GM12878 (cell line): ENCODE data around the gene PITRM1. TPM values are rescaled to one million over a fixed set of nuclear protein-coding genes. Genes with fewer than 3 reads are reported as not detected.

ENCODE experiments used
- ATAC-seq: fragments of 200-7000 bp; cut with Tn5 transposase; 3 replicates; pipeline ENCODE4 v1.9.1; 2020; ENCODE audit warnings: mild to moderate bottlenecking, moderate library complexity
- BruUV-seq: library from RNA; stranded (reverse); fragments of 400-500 nt; replicated peaks from 2 replicates; lab custom pipeline; 2021; lab: Mats Ljungman, UMichigan
- CTCF ChIA-PET: fragments of 300-600 bp; sonication (Branson Sonifier 250); formaldehyde crosslinking; extraction: SDS; loops from one replicate; lab custom pipeline; 2021; ENCODE audit warnings: inconsistent platforms; lab: Yijun Ruan, JAX
- POLR2A ChIA-PET: fragments of 350-600 bp; formaldehyde crosslinking; extraction: SDS; loops from one replicate; lab custom pipeline; 2021; ENCODE audit warnings: inconsistent platforms; lab: Charles Lee
- RAD21 ChIA-PET: fragments of 300-600 bp; sonication (Branson Sonifier 250); formaldehyde crosslinking; loops from one replicate; lab custom pipeline; 2023; ENCODE audit warnings: antibody characterized with exemption; ENCODE audit not compliant: unreplicated experiment; lab: Charles Lee
- SMC1A ChIA-PET: fragments of 300-600 bp; sonication (Branson Sonifier 250); formaldehyde crosslinking; loops from one replicate; lab custom pipeline; 2023; ENCODE audit not compliant: unreplicated experiment, uncharacterized antibody; lab: Charles Lee
- DNase-seq: peaks from one replicate; pipeline ENCODE4 v3.0.0-alpha.2; 2011; ENCODE audit warnings: low read depth, low spot score
- FAIRE-seq: peaks from 3 replicates; lab custom pipeline; 2011; peaks lifted over from hg19 to GRCh38; lab: Jason Lieb, UNC
- H2AFZ ChIP-seq: 2 replicates; pipeline ENCODE4 v1.6.0; 2011; ENCODE audit warnings: low read depth, low read length, control low read depth; ENCODE audit not compliant: control insufficient read depth
- H3K27ac ChIP-seq: 2 replicates; pipeline ENCODE4 v1.5.1; 2011; ENCODE audit warnings: control low read depth; ENCODE audit not compliant: control insufficient read depth, insufficient read depth
- H3K27me3 ChIP-seq, 2 experiments: replicated peaks in 1 of 2; 2 replicates each; pipeline versions ENCODE4 v1.6.0 to v1.6.1; 2011; ENCODE audit warnings: low read length in 1 of 2; ENCODE audit not compliant: control insufficient read depth in 2 of 2, insufficient read depth in 2 of 2
- H3K36me3 ChIP-seq, 2 experiments: 2 replicates each; pipeline ENCODE4 v1.5.1; 2011; ENCODE audit warnings: low read length in 1 of 2; ENCODE audit not compliant: control insufficient read depth in 2 of 2, insufficient read depth in 2 of 2
- H3K4me1 ChIP-seq: 2 replicates; pipeline ENCODE4 v1.6.1; 2011; ENCODE audit warnings: mild to moderate bottlenecking, low read length, moderate library complexity, mixed read lengths; ENCODE audit not compliant: control insufficient read depth, insufficient read depth
- H3K4me2 ChIP-seq: 2 replicates; pipeline ENCODE4 v1.6.0; 2011; ENCODE audit warnings: control low read depth; ENCODE audit not compliant: control insufficient read depth, insufficient read depth
- H3K4me3 ChIP-seq: fragments of 200-600 bp; sonication (generic); 2 replicates; pipeline ENCODE4 v1.5.1; 2016
- H3K79me2 ChIP-seq: 2 replicates; pipeline ENCODE4 v1.6.0; 2011; ENCODE audit warnings: low read length; ENCODE audit not compliant: control insufficient read depth, insufficient read depth
- H3K9ac ChIP-seq: 2 replicates; pipeline ENCODE4 v1.8.0; 2011; ENCODE audit warnings: low read length, control low read depth, mixed read lengths; ENCODE audit not compliant: control insufficient read depth, insufficient read depth
- H3K9me3 ChIP-seq: replicated peaks from 3 replicates; pipeline ENCODE4 v1.5.1; 2011; ENCODE audit warnings: mild to moderate bottlenecking, low read length; ENCODE audit not compliant: control insufficient read depth, insufficient read depth
- H4K20me1 ChIP-seq: 2 replicates; pipeline ENCODE4 v1.6.0; 2011; ENCODE audit not compliant: control insufficient read depth, insufficient read depth
- BACH1 ChIP-seq: fragments of 450-650 bp; IDR thresholded peaks from 2 replicates; pipeline ENCODE4 v1.6.1; 2017; ENCODE audit warnings: mild to moderate bottlenecking, borderline replicate concordance
- IRF4 ChIP-seq: IDR thresholded peaks from 2 replicates; pipeline ENCODE4 v1.6.1; 2011; ENCODE audit warnings: low read depth, low read length
- JUNB ChIP-seq: IDR thresholded peaks from 2 replicates; pipeline ENCODE4 v1.6.1; 2016; ENCODE audit warnings: antibody characterized with exemption, mild to moderate bottlenecking
- RB1 ChIP-seq: fragments of 450-650 bp; formaldehyde crosslinking; IDR thresholded peaks from 2 replicates; pipeline ENCODE4 v1.6.1; 2017; ENCODE audit warnings: mild to moderate bottlenecking, borderline replicate concordance
- SUZ12 ChIP-seq: fragments of 200-600 bp; sonication (generic); IDR thresholded peaks from one replicate; pipeline ENCODE4 v1.6.1; 2018; ENCODE audit warnings: antibody characterized with exemption, mild to moderate bottlenecking; ENCODE audit not compliant: unreplicated experiment
- ZNF384 ChIP-seq: IDR thresholded peaks from 2 replicates; pipeline ENCODE4 v1.6.1; 2012; ENCODE audit warnings: low read depth, mild to moderate bottlenecking, low read length, improper control_type of control experiment, borderline replicate concordance
- ZSCAN29 ChIP-seq: fragments of 450-650 bp; IDR thresholded peaks from 2 replicates; pipeline ENCODE4 v1.6.1; 2017; ENCODE audit warnings: mild to moderate bottlenecking, moderate library complexity
- WGBS: methylation state at CpG from one replicate; pipeline ENCODE4 v1.1.6; 2016; ENCODE audit warnings: low lambda C conversion rate; ENCODE audit not compliant: insufficient replicate concordance, insufficient coverage; ENCODE audit errors: missing lambda C conversion rate; 5-methylcytosine and 5-hydroxymethylcytosine counted together
- in situ Hi-C: fragments of 300-500 bp; cut with MboI; formaldehyde crosslinking; loops from 9 replicates; pipeline ENCODE4 v1.14.3; 2018; ENCODE audit warnings: mixed read lengths
- intact Hi-C: fragments of 100-400 bp; cut with micrococcal nuclease; formaldehyde crosslinking; loops from one replicate; pipeline ENCODE4 v1.14.2; 2022; ENCODE audit not compliant: unreplicated experiment
- polyA plus RNA-seq, 11 experiments: library from polyadenylated mRNA; depleted of rRNA in 4 of 11; unstranded in 6 of 11; stranded (reverse) in 5 of 11; fragments of >200 nt; fragmentation: Nextera tagmentation in 4 of 11; fragmentation: Illumina TruSeq in 1 of 11; extraction: Ambion mirVana in 4 of 11; extraction: Trizol in 1 of 11; gene quantifications; 1 replicate in 1 of 11; 2 replicates in 10 of 11; pipeline versions ENCODE4 v1.2.1 to v1.2.3, GENCODE V29; 2011 to 2016; ENCODE audit warnings: inconsistent platforms in 2 of 11, missing spikeins in 2 of 11, low read depth in 1 of 11
- total RNA-seq, 4 experiments: library from RNA; depleted of rRNA in 3 of 4; stranded (reverse); fragments of >200 nt in 3 of 4; fragmentation: Illumina TruSeq in 1 of 4; extraction: Trizol in 1 of 4; gene quantifications; 2 replicates each; pipeline versions ENCODE4 v1.2.1 to v1.2.3, GENCODE V29; 2013 to 2021
- TF ChIP-seq, protein P1 (sequence below): fragments of 450-650 bp; IDR thresholded peaks from 2 replicates; pipeline ENCODE4 v1.6.1; 2017; ENCODE audit warnings: mild to moderate bottlenecking, moderate library complexity
- TF ChIP-seq, protein P2 (sequence below): fragments of 450-650 bp; formaldehyde crosslinking; IDR thresholded peaks from 2 replicates; pipeline ENCODE4 v1.4.0; 2020; ENCODE audit warnings: mild to moderate bottlenecking, moderate library complexity

PITRM1 gene
- total and polyA plus RNA-seq, 10 of the 15 experiments (the other 5 are each of a cell fraction or from before 2014, with no cell fraction given) = 15.5 to 53.0 (median 45.0) TPM

DNA sequence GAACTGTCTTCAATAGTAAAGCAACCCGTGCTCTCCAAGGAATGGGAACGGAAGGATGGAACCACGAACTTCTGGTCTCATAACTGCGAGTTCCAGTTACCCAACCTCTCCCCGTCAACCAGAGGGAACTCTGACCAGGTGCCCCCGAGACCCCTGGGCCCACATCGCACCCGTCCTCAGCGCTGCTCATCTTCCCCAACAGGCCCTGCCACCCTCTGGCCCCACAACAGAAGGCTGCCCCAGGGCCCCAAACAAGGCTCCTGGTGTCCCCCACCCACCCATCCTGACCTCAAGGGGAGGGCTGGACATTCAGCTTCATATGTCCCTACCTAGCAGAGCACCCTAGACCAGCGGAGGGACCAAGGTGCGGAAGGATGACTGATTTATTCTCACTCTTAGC lies 22.7 kb downstream of the PITRM1 start:
- SMC1A ChIA-PET = no interaction called here
- FAIRE-seq (no peak), DNase-seq (no peak), ATAC-seq (no peak)
- POLR2A ChIA-PET = no interaction called here
- no TSS peak for BruUV-seq
- no peak overlapping the region for H3K9ac ChIP-seq
- H3K9me3 ChIP-seq = no peaks in the 10 kb centered on the region
- no peak overlapping the region for H2AFZ ChIP-seq
- intact Hi-C loops (no loop called here), in situ Hi-C loops (no loop called here)
- no peaks in the 10 kb centered on the region for H3K27me3 ChIP-seq
- no peaks in the 10 kb centered on the region for H3K4me1 ChIP-seq
- H4K20me1 ChIP-seq = no peaks in the 10 kb centered on the region
- H3K27ac ChIP-seq = no peak overlapping the region
- RAD21 ChIA-PET = no interaction called here
- H3K36me3 ChIP-seq = peaks cover 13 to 20% of the 10 kb centered on the region in 2 experiments
- CTCF ChIA-PET = no interaction called here
- 83% methylated on average over 11 of the region's 11 CpGs for WGBS
- H3K79me2 ChIP-seq = no peaks in the 10 kb centered on the region
- no peak overlapping the region for H3K4me3 ChIP-seq
- no peak overlapping the region for H3K4me2 ChIP-seq
- no peak for TF ChIP-seq ZSCAN29
- TF ChIP-seq, protein P1, sequence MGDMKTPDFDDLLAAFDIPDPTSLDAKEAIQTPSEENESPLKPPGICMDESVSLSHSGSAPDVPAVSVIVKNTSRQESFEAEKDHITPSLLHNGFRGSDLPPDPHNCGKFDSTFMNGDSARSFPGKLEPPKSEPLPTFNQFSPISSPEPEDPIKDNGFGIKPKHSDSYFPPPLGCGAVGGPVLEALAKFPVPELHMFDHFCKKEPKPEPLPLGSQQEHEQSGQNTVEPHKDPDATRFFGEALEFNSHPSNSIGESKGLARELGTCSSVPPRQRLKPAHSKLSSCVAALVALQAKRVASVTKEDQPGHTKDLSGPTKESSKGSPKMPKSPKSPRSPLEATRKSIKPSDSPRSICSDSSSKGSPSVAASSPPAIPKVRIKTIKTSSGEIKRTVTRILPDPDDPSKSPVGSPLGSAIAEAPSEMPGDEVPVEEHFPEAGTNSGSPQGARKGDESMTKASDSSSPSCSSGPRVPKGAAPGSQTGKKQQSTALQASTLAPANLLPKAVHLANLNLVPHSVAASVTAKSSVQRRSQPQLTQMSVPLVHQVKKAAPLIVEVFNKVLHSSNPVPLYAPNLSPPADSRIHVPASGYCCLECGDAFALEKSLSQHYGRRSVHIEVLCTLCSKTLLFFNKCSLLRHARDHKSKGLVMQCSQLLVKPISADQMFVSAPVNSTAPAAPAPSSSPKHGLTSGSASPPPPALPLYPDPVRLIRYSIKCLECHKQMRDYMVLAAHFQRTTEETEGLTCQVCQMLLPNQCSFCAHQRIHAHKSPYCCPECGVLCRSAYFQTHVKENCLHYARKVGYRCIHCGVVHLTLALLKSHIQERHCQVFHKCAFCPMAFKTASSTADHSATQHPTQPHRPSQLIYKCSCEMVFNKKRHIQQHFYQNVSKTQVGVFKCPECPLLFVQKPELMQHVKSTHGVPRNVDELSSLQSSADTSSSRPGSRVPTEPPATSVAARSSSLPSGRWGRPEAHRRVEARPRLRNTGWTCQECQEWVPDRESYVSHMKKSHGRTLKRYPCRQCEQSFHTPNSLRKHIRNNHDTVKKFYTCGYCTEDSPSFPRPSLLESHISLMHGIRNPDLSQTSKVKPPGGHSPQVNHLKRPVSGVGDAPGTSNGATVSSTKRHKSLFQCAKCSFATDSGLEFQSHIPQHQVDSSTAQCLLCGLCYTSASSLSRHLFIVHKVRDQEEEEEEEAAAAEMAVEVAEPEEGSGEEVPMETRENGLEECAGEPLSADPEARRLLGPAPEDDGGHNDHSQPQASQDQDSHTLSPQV = no peak
- no peak for TF ChIP-seq BACH1

DNA sequence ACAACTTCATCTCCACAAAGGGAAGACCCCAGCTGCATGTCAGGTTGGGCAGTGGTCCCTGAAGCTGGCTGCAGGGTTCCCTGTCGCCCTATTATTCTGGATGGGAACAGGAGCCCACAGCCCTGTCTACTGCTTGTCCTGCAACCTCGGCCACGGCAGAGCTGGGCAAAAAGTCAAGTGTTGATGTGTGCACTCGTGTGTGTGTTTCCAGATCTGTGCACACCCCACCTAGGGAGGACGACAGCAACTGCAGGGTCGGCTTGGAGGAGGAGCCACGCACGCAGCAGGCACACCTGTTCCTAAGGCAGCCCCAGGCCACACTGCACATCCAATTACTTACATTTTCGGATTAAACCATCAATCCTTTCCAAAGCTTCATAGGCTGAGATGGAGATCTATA lies 23.6 kb downstream of the PITRM1 start:
- Histone ChIP-seq H3K4me3 (no peak overlapping the region), H3K4me2 (no peak overlapping the region), H3K9ac (no peak overlapping the region), H3K36me3 (peaks cover 12 to 17% of the 10 kb centered on the region in 2 experiments), H3K27ac (no peak overlapping the region), H4K20me1 (no peaks in the 10 kb centered on the region), H3K4me1 (no peaks in the 10 kb centered on the region), H3K79me2 (no peaks in the 10 kb centered on the region), H3K27me3 (no peaks in the 10 kb centered on the region), H3K9me3 (no peaks in the 10 kb centered on the region), H2AFZ (no peak overlapping the region)
- RAD21 ChIA-PET = no interaction called here
- in situ Hi-C loops = no loop called here
- no TSS peak for BruUV-seq
- no peak for ATAC-seq
- FAIRE-seq = no peak
- intact Hi-C loops = no loop called here
- CTCF ChIA-PET = no interaction called here
- POLR2A ChIA-PET = no interaction called here
- SMC1A ChIA-PET = no interaction called here
- 93% methylated on average over 9 of the region's 9 CpGs for WGBS
- DNase-seq = no peak
- TF ChIP-seq ZNF384 (no peak), SUZ12 (no peak), RB1 (no peak), IRF4 (no peak), JUNB (no peak)
- TF ChIP-seq, protein P2, sequence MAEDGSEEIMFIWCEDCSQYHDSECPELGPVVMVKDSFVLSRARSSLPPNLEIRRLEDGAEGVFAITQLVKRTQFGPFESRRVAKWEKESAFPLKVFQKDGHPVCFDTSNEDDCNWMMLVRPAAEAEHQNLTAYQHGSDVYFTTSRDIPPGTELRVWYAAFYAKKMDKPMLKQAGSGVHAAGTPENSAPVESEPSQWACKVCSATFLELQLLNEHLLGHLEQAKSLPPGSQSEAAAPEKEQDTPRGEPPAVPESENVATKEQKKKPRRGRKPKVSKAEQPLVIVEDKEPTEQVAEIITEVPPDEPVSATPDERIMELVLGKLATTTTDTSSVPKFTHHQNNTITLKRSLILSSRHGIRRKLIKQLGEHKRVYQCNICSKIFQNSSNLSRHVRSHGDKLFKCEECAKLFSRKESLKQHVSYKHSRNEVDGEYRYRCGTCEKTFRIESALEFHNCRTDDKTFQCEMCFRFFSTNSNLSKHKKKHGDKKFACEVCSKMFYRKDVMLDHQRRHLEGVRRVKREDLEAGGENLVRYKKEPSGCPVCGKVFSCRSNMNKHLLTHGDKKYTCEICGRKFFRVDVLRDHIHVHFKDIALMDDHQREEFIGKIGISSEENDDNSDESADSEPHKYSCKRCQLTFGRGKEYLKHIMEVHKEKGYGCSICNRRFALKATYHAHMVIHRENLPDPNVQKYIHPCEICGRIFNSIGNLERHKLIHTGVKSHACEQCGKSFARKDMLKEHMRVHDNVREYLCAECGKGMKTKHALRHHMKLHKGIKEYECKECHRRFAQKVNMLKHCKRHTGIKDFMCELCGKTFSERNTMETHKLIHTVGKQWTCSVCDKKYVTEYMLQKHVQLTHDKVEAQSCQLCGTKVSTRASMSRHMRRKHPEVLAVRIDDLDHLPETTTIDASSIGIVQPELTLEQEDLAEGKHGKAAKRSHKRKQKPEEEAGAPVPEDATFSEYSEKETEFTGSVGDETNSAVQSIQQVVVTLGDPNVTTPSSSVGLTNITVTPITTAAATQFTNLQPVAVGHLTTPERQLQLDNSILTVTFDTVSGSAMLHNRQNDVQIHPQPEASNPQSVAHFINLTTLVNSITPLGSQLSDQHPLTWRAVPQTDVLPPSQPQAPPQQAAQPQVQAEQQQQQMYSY (CRISPR knock-in tag) = no peak
